Large intestine (tissue), 3 donors: ENCODE measurements around the gene SPZ1. TPM values are rescaled to one million over a fixed set of nuclear protein-coding genes. Genes with fewer than 3 reads are reported as not detected.
"Not testable (repeated sequence)": the region's sequence is repeated elsewhere in the genome, so short reads cannot be mapped to it uniquely, and the experiment has no call there.

Source experiments
- DNase-seq, 2 donors: peaks; one replicate each; pipeline versions ENCODE4 v3.0.0 to v3.0.0-alpha.2; 2013
- H3K27ac ChIP-seq: one replicate; pipeline ENCODE4 v1.5.1; 2013; ENCODE audit warnings: low read length
- H3K27me3 ChIP-seq: 2 replicates; pipeline ENCODE4 v1.6.1; 2013; ENCODE audit warnings: low read length; ENCODE audit not compliant: control insufficient read depth, insufficient read depth
- H3K36me3 ChIP-seq: 2 replicates; pipeline ENCODE4 v1.6.1; 2013; ENCODE audit warnings: low read length; ENCODE audit not compliant: control insufficient read depth, insufficient read depth
- H3K4me1 ChIP-seq: one replicate; pipeline ENCODE4 v1.6.1; 2013; ENCODE audit warnings: low read length; ENCODE audit not compliant: control insufficient read depth, insufficient read depth
- H3K4me3 ChIP-seq: one replicate; pipeline ENCODE4 v1.5.1; 2013; ENCODE audit warnings: low read length
- H3K9me3 ChIP-seq: one replicate; pipeline ENCODE4 v1.6.1; 2013; ENCODE audit warnings: mild to moderate bottlenecking, low read depth, low read length, moderate library complexity; ENCODE audit not compliant: control insufficient read depth
- WGBS: methylation state at CpG from one replicate; pipeline ENCODE4 v1.1.5; 2013; ENCODE audit warnings: low lambda C conversion rate; ENCODE audit not compliant: insufficient coverage; 5-methylcytosine and 5-hydroxymethylcytosine counted together
- polyA plus RNA-seq: library from polyadenylated mRNA; unstranded; fragments of 120-200 nt; gene quantifications from one replicate; pipeline ENCODE4 v1.2.1, GENCODE V29; 2013

The SPZ1 gene
- polyA plus RNA-seq, 1 donor: not detected

- no peak overlapping the region for H3K27ac ChIP-seq
- H3K36me3 ChIP-seq: no peaks in the 10 kb centered on the region
- no peaks in the 10 kb centered on the region for H3K4me1 ChIP-seq
- no peak for DNase-seq
- no peaks in the 10 kb centered on the region for H3K9me3 ChIP-seq
- WGBS: no CpG with 5 or more reads among the region's 1 CpG
- H3K27me3 ChIP-seq: no peaks in the 10 kb centered on the region
- no peak overlapping the region for H3K4me3 ChIP-seq
These were observed 6.7 kb downstream of the SPZ1 start for GRCh38 chr5:80326468-80326867.

GRCh38 chr5:80337379-80337778, 17.6 kb downstream of the SPZ1 start:
- Histone ChIP-seq H3K27me3 (no peaks in the 10 kb centered on the region), H3K36me3 (no peaks in the 10 kb centered on the region), H3K9me3 (peaks cover 1% of the 10 kb centered on the region), H3K27ac (no peak overlapping the region), H3K4me3 (no peak overlapping the region), H3K4me1 (no peaks in the 10 kb centered on the region)
- DNase-seq: no peak
- 95% methylated on average over 3 of the region's 7 CpGs for WGBS

- no peaks in the 10 kb centered on the region for H3K27me3 ChIP-seq
- DNase-seq: no peak
- WGBS: no CpG with 5 or more reads among the region's 7 CpGs
- no peaks in the 10 kb centered on the region for H3K4me1 ChIP-seq
- H3K36me3 ChIP-seq: no peaks in the 10 kb centered on the region
- no peak overlapping the region for H3K4me3 ChIP-seq
- no peaks in the 10 kb centered on the region for H3K9me3 ChIP-seq
- H3K27ac ChIP-seq: no peak overlapping the region
These were observed 19.3 kb downstream of the SPZ1 start for GRCh38 chr5:80339116-80339515.

- no peak for DNase-seq
These were observed 21.4 kb downstream of the SPZ1 start for GRCh38 chr5:80341016-80341775.

GRCh38 chr5:80343067-80343466, 23.3 kb downstream of the SPZ1 start:
- no peaks in the 10 kb centered on the region for H3K27me3 ChIP-seq
- H3K36me3 ChIP-seq: no peaks in the 10 kb centered on the region
- no peaks in the 10 kb centered on the region for H3K4me1 ChIP-seq
- no peak overlapping the region for H3K27ac ChIP-seq
- H3K4me3 ChIP-seq: no peak overlapping the region
- DNase-seq: no peak
- WGBS: 71% methylated on average over 1 of the region's 3 CpGs
- no peaks in the 10 kb centered on the region for H3K9me3 ChIP-seq

More at GRCh38 chr5:80341016-80341775, 21.4 kb downstream of the SPZ1 start:
- Histone ChIP-seq H3K4me3 (no peak overlapping the region), H3K9me3 (no peaks in the 10 kb centered on the region), H3K4me1 (no peaks in the 10 kb centered on the region), H3K36me3 (no peaks in the 10 kb centered on the region), H3K27me3 (no peaks in the 10 kb centered on the region), H3K27ac (no peak overlapping the region)
- 67% methylated on average over 3 of the region's 4 CpGs for WGBS

GRCh38 chr5:80346055-80346454, 26.3 kb downstream of the SPZ1 start:
- Histone ChIP-seq H3K36me3 (no peaks in the 10 kb centered on the region), H3K4me3 (no peak overlapping the region), H3K27me3 (no peaks in the 10 kb centered on the region), H3K27ac (no peak overlapping the region), H3K4me1 (no peaks in the 10 kb centered on the region), H3K9me3 (no peaks in the 10 kb centered on the region)
- peak; percentile 19 to 24 for DNase-seq
- 0% methylated on average over 1 of the region's 2 CpGs for WGBS

- Histone ChIP-seq H3K4me1 (no peaks in the 10 kb centered on the region), H3K9me3 (no peaks in the 10 kb centered on the region), H3K4me3 (no peak overlapping the region), H3K27me3 (no peaks in the 10 kb centered on the region), H3K27ac (no peak overlapping the region), H3K36me3 (no peaks in the 10 kb centered on the region)
- no CpG with 5 or more reads among the region's 1 CpG for WGBS
- DNase-seq: no peak
These were observed 28.4 kb downstream of the SPZ1 start for GRCh38 chr5:80348171-80348570.

GRCh38 chr5:80351019-80351418, 31.2 kb downstream of the SPZ1 start:
- not testable (repeated sequence) for H3K9me3 ChIP-seq, H3K36me3 ChIP-seq, H3K4me3 ChIP-seq, H3K27ac ChIP-seq, H3K4me1 ChIP-seq, H3K27me3 ChIP-seq, DNase-seq
- no CpG with 5 or more reads among the region's 15 CpGs for WGBS

GRCh38 chr5:80355686-80356085, 35.9 kb downstream of the SPZ1 start:
- Histone ChIP-seq H3K4me3 (no peak overlapping the region), H3K4me1 (no peaks in the 10 kb centered on the region), H3K9me3 (no peaks in the 10 kb centered on the region), H3K36me3 (no peaks in the 10 kb centered on the region), H3K27me3 (no peaks in the 10 kb centered on the region), H3K27ac (no peak overlapping the region)
- 95% methylated on average over 4 of the region's 4 CpGs for WGBS
- no peak for DNase-seq

GRCh38 chr5:80357671-80358070, 37.9 kb downstream of the SPZ1 start:
- no peaks in the 10 kb centered on the region for H3K9me3 ChIP-seq
- no peak for DNase-seq
- WGBS: 100% methylated on average over 1 of the region's 1 CpG
- H3K27ac ChIP-seq: no peak overlapping the region
- no peak overlapping the region for H3K4me3 ChIP-seq
- H3K36me3 ChIP-seq: no peaks in the 10 kb centered on the region
- H3K4me1 ChIP-seq: no peaks in the 10 kb centered on the region
- H3K27me3 ChIP-seq: no peaks in the 10 kb centered on the region

GRCh38 chr5:80360914-80361444, 41.2 kb downstream of the SPZ1 start:
- no peaks in the 10 kb centered on the region for H3K4me1 ChIP-seq
- no peaks in the 10 kb centered on the region for H3K36me3 ChIP-seq
- DNase-seq: no peak
- H3K27me3 ChIP-seq: no peaks in the 10 kb centered on the region
- H3K27ac ChIP-seq: no peak overlapping the region
- no peak overlapping the region for H3K4me3 ChIP-seq
- no peaks in the 10 kb centered on the region for H3K9me3 ChIP-seq
